ENCODE measurements around the gene EAF1.

GRCh38 chr3:15409774-15410173 is 17.6 kb upstream of the EAF1 start:
- TF ChIP-seq CTCF (conservative IDR thresholded peaks at IDR 0.05 in 1 of 2, IDR thresholded peaks at IDR 0.05 in 1 of 2; ENCODE audit: extremely low read depth in 1 of 2, insufficient read depth in 1 of 2, low read depth in 1 of 2, low read length in 2 of 2) (no peak), EZH2 (IDR thresholded peaks at IDR 0.05; ENCODE audit: borderline replicate concordance, low read length) (no peak)

Data from mammary epithelial cell (primary cell).